ENCODE measurements around the gene COL15A1. TPM values are rescaled to one million over a fixed set of nuclear protein-coding genes. Genes with fewer than 3 reads are reported as not detected.

COL15A1 gene
- total and polyA plus RNA-seq, 2 donors (not counting 1 experiment from before 2014, with no cell fraction given) = not detected

- Histone ChIP-seq H2AFZ (ENCODE audit: insufficient read depth, low read depth, low read length, poor library complexity, severe bottlenecking) (no peak overlapping the region), H4K20me1 (ENCODE audit: control insufficient read depth, insufficient read depth, low read length, poor library complexity, severe bottlenecking) (no peaks in the 10 kb centered on the region), H3K4me3 (ENCODE audit: control extremely low read depth in 1 of 5, extremely low read depth in 1 of 5, insufficient read depth in 1 of 5, low read depth in 2 of 5, low read length in 4 of 5) (no peak overlapping the region), H3K9ac (ENCODE audit: low read length) (no peak overlapping the region), H3K4me1 (ENCODE audit: control insufficient read depth in 2 of 2, insufficient read depth in 2 of 2, low read length in 2 of 2) (no peaks in the 10 kb centered on the region), H3K79me2 (ENCODE audit: control insufficient read depth, insufficient read depth, low read length) (no peaks in the 10 kb centered on the region), H3K9me3 (ENCODE audit: control extremely low read depth in 1 of 3, control insufficient read depth in 2 of 3, insufficient read depth in 1 of 3, low read length in 2 of 3) (no peaks in the 10 kb centered on the region), H3K36me3 (replicated peaks in 1 of 2; ENCODE audit: control extremely low read depth in 1 of 2, control insufficient read depth in 1 of 2, extremely low read depth in 1 of 2, insufficient read depth in 2 of 2, low read length in 1 of 2) (no peaks in the 10 kb centered on the region), H3K4me2 (replicated peaks; ENCODE audit: low read depth, low read length, poor library complexity, severe bottlenecking) (no peak overlapping the region), H3K27me3 (replicated peaks in 1 of 4; ENCODE audit: control extremely low read depth in 1 of 4, control insufficient read depth in 3 of 4, insufficient read depth in 4 of 4, low read length in 3 of 4) (no peaks in the 10 kb centered on the region), H3K27ac (ENCODE audit: low read length in 2 of 2) (no peak overlapping the region)
- ChIA-PET POLR2A (no interaction called here), CTCF (interaction anchor here (1.8 kb wide), 1 partner anchor 73 kb away, joined by 4 read pairs; no protein-coding TSS in a partner anchor)
- TF ChIP-seq EZH2 (IDR thresholded peaks at IDR 0.05; ENCODE audit: borderline replicate concordance, insufficient read depth, low read depth, low read length, poor library complexity, severe bottlenecking) (no peak), CTCF (IDR thresholded peaks at IDR 0.05) (no peak)
- no peaks in the 10 kb centered on the region for H3K27me3 Mint-ChIP-seq
- no peak overlapping the region for H3K4me3 Mint-ChIP-seq
- 93% methylated on average over 3 of the region's 6 CpGs for WGBS (ENCODE audit: insufficient coverage)
- DNase-seq (no peak), ATAC-seq (ENCODE audit: low read depth) (no peak)
- intact Hi-C loops (cut with micrococcal nuclease) = no loop called here
- H3K9me3 Mint-ChIP-seq (ENCODE audit: insufficient read depth) = no peaks in the 10 kb centered on the region
- H3K27ac Mint-ChIP-seq = no peak overlapping the region
- peaks cover 8% of the 10 kb centered on the region for H3K4me1 Mint-ChIP-seq
Measured at GRCh38 chr9:99031319-99031718, 87.6 kb downstream of the COL15A1 start.

- Histone ChIP-seq H3K4me1 (ENCODE audit: control insufficient read depth in 2 of 2, insufficient read depth in 2 of 2, low read length in 2 of 2) (no peaks in the 10 kb centered on the region), H3K79me2 (ENCODE audit: control insufficient read depth, insufficient read depth, low read length) (no peaks in the 10 kb centered on the region), H3K27me3 (replicated peaks in 1 of 4; ENCODE audit: control extremely low read depth in 1 of 4, control insufficient read depth in 3 of 4, insufficient read depth in 4 of 4, low read length in 3 of 4) (no peaks in the 10 kb centered on the region), H2AFZ (ENCODE audit: insufficient read depth, low read depth, low read length, poor library complexity, severe bottlenecking) (no peak overlapping the region), H4K20me1 (ENCODE audit: control insufficient read depth, insufficient read depth, low read length, poor library complexity, severe bottlenecking) (no peaks in the 10 kb centered on the region), H3K4me3 (ENCODE audit: control extremely low read depth in 1 of 5, extremely low read depth in 1 of 5, insufficient read depth in 1 of 5, low read depth in 2 of 5, low read length in 4 of 5) (no peak overlapping the region), H3K4me2 (replicated peaks; ENCODE audit: low read depth, low read length, poor library complexity, severe bottlenecking) (no peak overlapping the region), H3K9ac (ENCODE audit: low read length) (no peak overlapping the region), H3K27ac (ENCODE audit: low read length in 2 of 2) (no peak overlapping the region), H3K36me3 (replicated peaks in 1 of 2; ENCODE audit: control extremely low read depth in 1 of 2, control insufficient read depth in 1 of 2, extremely low read depth in 1 of 2, insufficient read depth in 2 of 2, low read length in 1 of 2) (no peaks in the 10 kb centered on the region), H3K9me3 (ENCODE audit: control extremely low read depth in 1 of 3, control insufficient read depth in 2 of 3, insufficient read depth in 1 of 3, low read length in 2 of 3) (no peaks in the 10 kb centered on the region)
- DNase-seq (no peak), ATAC-seq (ENCODE audit: low read depth) (no peak)
- H3K4me3 Mint-ChIP-seq = no peak overlapping the region
- intact Hi-C loops (cut with micrococcal nuclease) = no loop called here
- ChIA-PET POLR2A (no interaction called here), CTCF (interaction anchor here (1.8 kb wide), 1 partner anchor 72 kb away, joined by 4 read pairs; no protein-coding TSS in a partner anchor)
- TF ChIP-seq EZH2 (IDR thresholded peaks at IDR 0.05; ENCODE audit: borderline replicate concordance, insufficient read depth, low read depth, low read length, poor library complexity, severe bottlenecking) (no peak), CTCF (IDR thresholded peaks at IDR 0.05) (no peak)
- H3K27me3 Mint-ChIP-seq = no peaks in the 10 kb centered on the region
- no peaks in the 10 kb centered on the region for H3K9me3 Mint-ChIP-seq (ENCODE audit: insufficient read depth)
- no peak overlapping the region for H3K27ac Mint-ChIP-seq
- WGBS (ENCODE audit: insufficient coverage) = no CpG with 5 or more reads among the region's 5 CpGs
- peaks cover 8% of the 10 kb centered on the region for H3K4me1 Mint-ChIP-seq
Measured at GRCh38 chr9:99031994-99032393, 88.3 kb downstream of the COL15A1 start.
